ENCODE data around the gene PDE4D.

The PDE4D gene

DNA sequence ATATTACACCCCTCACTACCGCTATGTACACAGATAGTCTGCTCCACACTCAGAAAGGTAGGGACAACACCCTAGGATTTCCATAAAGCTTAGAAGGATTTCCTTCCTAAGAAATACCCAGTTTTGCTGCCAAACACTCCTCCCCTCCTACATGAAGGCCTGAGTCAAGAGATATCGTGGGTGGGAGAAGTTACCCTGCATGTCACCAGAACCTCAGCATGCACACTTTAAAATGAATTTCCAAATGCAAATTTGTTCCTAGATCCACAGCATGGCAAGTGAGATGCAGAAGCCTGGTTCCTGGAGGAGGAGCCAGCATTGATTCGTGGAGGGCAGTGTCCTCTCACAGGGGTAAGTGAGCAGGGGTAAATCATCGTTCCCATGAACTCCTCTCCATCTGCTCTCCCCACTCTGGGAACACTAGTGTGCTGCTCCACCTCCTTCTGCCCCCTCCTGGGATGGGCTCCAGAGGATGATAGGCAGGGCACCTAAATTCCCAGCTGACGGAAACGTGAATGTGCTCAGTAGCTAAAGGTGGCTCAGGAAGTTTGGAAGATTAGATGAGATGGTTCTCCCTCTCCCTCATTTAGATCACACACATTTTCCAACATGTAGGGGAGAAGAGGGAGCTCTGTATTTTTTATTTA, 76.7 kb downstream of the PDE4D start:
- TF ChIP-seq POU2F2 (IDR thresholded peaks at IDR 0.05; ENCODE audit: low read depth, low read length) (no peak), PAX5 (IDR thresholded peaks at IDR 0.05; ENCODE audit: insufficient read depth, low read length, severe bottlenecking) (no peak), POLR2AphosphoS5 (IDR thresholded peaks at IDR 0.05; ENCODE audit: low read depth, low read length) (no peak), SPI1 (IDR thresholded peaks at IDR 0.05; ENCODE audit: low read depth, low read length) (no peak), POLR2A (IDR thresholded peaks at IDR 0.05; ENCODE audit: low read depth, low read length) (no peak), TAF1 (IDR thresholded peaks at IDR 0.05; ENCODE audit: low read depth, low read length) (no peak)
- DNase-seq (ENCODE audit: insufficient read length, low spot score): no peak
- no peak for FAIRE-seq

DNA sequence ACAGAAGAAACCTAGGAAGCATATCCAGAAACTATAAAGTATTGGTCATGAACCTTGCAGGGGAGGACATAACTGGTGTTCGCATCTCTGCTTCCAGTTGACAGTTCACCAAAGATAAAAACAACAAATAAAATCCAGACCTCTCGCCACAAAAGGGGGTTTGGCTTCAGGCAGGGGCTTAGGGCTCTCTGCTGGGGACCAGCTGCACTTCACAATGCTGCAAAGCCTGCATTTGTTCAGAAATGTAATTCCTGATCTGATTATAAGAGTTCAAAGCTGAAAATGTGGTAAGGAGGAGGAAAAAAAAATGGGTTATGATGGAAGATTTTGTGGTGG, 79.0 kb downstream of the PDE4D start:
- DNase-seq (ENCODE audit: insufficient read length, low spot score) (no peak), FAIRE-seq (no peak)
- TF ChIP-seq POLR2A (IDR thresholded peaks at IDR 0.05; ENCODE audit: low read depth, low read length) (no peak), PAX5 (IDR thresholded peaks at IDR 0.05; ENCODE audit: insufficient read depth, low read length, severe bottlenecking) (no peak), POU2F2 (IDR thresholded peaks at IDR 0.05; ENCODE audit: low read depth, low read length) (no peak), SPI1 (IDR thresholded peaks at IDR 0.05; ENCODE audit: low read depth, low read length) (no peak), POLR2AphosphoS5 (IDR thresholded peaks at IDR 0.05; ENCODE audit: low read depth, low read length) (no peak)

DNA sequence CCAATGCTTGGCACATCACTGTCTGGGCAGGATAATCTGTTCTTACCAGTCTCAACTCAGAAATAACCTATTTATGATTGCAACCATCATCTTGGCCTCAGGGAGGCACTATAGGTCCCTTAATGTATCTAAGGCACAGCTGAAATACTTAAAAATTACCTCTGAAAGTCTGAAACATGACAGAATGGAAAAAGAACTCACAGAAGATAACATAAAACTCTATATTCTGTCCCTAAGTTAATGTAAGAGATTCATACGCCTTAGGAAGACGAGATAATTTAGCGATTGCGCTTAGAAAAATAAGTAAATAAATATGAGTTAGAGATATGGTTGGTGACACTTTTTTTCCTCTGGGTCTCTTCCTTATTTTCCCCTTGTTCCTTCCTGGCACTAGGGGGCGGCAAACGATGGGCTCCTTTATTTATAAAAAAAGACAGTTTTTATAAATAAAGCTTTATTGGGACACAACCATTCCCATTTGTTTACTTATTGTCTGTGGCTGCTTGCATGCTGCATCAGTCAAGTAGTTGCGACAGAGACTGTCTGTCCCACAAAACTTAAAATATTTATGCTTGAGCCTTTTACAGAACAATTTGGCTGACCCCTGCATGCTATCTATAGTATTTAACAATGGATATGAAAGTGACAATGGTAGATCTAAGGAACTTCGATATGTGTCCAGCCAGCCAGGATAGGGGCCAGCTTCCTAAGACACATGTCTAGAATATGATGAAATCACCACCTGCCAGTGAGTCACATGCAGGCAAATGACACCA, 79.6 kb downstream of the PDE4D start:
- no peak for DNase-seq (ENCODE audit: insufficient read length, low spot score)
- TF ChIP-seq POLR2A (IDR thresholded peaks at IDR 0.05; ENCODE audit: low read depth, low read length) (no peak), TAF1 (IDR thresholded peaks at IDR 0.05; ENCODE audit: low read depth, low read length) (no peak), PAX5 (IDR thresholded peaks at IDR 0.05; ENCODE audit: insufficient read depth, low read length, severe bottlenecking) (no peak), POLR2AphosphoS5 (IDR thresholded peaks at IDR 0.05; ENCODE audit: low read depth, low read length) (no peak), SPI1 (IDR thresholded peaks at IDR 0.05; ENCODE audit: low read depth, low read length) (no peak), POU2F2 (IDR thresholded peaks at IDR 0.05; ENCODE audit: low read depth, low read length) (no peak)
- peak; percentile 87 for FAIRE-seq

DNA sequence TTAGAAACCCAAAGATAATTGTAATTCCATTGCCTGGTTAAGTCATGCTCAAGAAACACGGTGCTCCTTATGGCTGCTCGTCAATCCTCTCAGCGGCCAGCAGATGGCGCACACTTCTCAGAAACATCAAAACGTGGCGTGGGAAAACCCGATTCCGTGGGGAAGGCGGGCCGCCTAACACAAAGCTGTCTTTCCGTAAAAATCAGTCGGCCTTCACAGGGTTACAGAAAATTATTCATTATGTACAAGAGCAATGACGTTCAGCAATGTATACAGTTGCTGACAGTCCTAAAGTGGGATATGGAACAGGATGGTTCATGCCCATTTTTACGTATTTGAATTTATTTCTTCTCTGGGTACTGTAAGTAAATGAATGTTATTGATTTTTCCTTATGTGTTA, 83.5 kb downstream of the PDE4D start:
- no peak for TF ChIP-seq SPI1 (IDR thresholded peaks at IDR 0.05; ENCODE audit: low read depth, low read length)
- no peak for TF ChIP-seq POU2F2 (IDR thresholded peaks at IDR 0.05; ENCODE audit: low read depth, low read length)
- peak; percentile 90 for FAIRE-seq
- no peak for DNase-seq (ENCODE audit: insufficient read length, low spot score)

DNA sequence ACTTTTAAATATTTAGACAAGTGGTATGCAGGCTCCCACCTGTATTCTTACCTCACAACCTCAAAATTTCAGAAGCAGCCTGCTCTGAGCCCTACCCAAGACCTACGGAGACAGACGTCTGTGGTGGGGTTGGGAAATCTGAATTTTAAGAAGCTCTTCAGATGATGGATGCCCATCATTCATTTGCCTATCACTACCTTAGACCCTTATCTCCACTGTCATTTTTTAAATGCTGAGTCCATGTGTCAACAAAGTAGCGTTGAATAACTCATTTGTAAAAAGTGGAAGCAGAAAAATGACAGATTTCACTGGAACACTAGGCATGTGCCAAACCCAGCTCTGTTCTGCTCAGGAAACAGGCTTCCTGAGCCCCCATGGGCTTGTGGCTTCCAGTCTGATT, 85.7 kb downstream of the PDE4D start:
- no peak for TF ChIP-seq SPI1 (IDR thresholded peaks at IDR 0.05; ENCODE audit: low read depth, low read length)
- TF ChIP-seq TAF1 (IDR thresholded peaks at IDR 0.05; ENCODE audit: low read depth, low read length): no peak
- TF ChIP-seq POU2F2 (IDR thresholded peaks at IDR 0.05; ENCODE audit: low read depth, low read length): no peak
- no peak for TF ChIP-seq POLR2AphosphoS5 (IDR thresholded peaks at IDR 0.05; ENCODE audit: low read depth, low read length)
- no peak for TF ChIP-seq POLR2A (IDR thresholded peaks at IDR 0.05; ENCODE audit: low read depth, low read length)
- TF ChIP-seq PAX5 (IDR thresholded peaks at IDR 0.05; ENCODE audit: insufficient read depth, low read length, severe bottlenecking): no peak
- DNase-seq (ENCODE audit: insufficient read length, low spot score) (no peak), FAIRE-seq (no peak)

DNA sequence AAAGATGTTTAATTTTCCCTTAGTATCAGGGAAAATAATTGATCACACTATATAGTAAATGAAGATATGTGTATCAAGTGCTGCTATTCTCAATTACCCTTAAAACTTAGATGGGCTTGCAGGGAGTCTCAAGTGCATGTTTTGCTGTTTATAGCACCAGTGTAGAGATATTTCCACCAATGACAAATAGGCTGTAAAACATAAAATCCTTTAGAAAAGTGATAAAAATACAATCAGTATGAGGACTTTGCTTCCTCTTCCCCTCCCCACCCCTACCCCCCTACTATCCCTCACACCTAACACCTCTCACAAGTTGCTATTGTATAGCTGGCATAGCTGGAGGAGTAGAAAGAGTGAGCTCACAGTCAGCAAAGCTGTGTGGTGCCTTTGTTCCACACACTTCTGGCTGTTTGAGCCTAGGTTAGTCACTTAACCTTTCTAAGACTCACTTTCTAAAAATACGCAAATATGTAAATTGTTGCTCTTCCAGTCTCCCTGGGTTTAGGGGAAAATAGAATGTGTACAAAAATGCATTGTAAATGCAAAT, 93.1 kb downstream of the PDE4D start:
- DNase-seq (ENCODE audit: insufficient read length, low spot score): no peak
- peak; percentile 69 for FAIRE-seq

DNA sequence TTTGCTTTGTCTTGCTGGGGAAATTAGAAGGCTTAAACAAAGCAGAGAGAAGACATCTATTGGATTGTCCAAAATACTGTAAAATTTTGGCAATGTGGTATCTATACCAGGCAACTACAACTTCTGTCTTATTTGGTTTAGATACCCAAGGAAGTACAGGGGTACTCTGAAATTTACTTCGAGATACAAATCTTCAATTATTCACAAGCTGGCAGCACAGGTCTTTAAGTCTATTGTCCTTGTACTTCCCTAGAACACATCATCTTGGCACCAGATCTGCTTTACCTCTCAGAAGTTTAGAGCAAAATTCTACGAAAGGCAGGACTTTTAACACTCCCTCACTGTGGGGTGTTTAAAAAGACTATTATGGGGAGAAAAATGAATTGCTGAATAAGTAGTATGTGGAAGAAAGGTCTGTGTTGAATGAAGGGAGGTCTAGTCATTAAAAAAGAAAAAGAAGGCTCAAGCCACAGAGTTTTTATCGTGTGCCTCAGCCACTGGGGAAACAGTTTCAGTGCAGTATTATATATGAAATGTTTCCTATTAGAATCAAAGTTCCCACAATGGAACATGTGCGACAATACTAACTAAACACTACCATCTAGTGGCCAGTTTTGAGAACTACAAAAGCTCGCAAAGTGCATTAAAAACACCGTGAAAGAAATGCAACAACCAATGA, 93.7 kb downstream of the PDE4D start:
- no peak for TF ChIP-seq PAX5 (IDR thresholded peaks at IDR 0.05; ENCODE audit: insufficient read depth, low read length, severe bottlenecking)
- no peak for TF ChIP-seq POU2F2 (IDR thresholded peaks at IDR 0.05; ENCODE audit: low read depth, low read length)
- no peak for TF ChIP-seq POLR2AphosphoS5 (IDR thresholded peaks at IDR 0.05; ENCODE audit: low read depth, low read length)
- TF ChIP-seq SPI1 (IDR thresholded peaks at IDR 0.05; ENCODE audit: low read depth, low read length): no peak
- no peak for TF ChIP-seq POLR2A (IDR thresholded peaks at IDR 0.05; ENCODE audit: low read depth, low read length)
- no peak for TF ChIP-seq TAF1 (IDR thresholded peaks at IDR 0.05; ENCODE audit: low read depth, low read length)
- peak; percentile 50 for FAIRE-seq
- DNase-seq (ENCODE audit: insufficient read length, low spot score): no peak

More for the DNA sequence above, 93.1 kb downstream of the PDE4D start:
- TF ChIP-seq PAX5 (IDR thresholded peaks at IDR 0.05; ENCODE audit: insufficient read depth, low read length, severe bottlenecking): no peak
- no peak for TF ChIP-seq SPI1 (IDR thresholded peaks at IDR 0.05; ENCODE audit: low read depth, low read length)
- no peak for TF ChIP-seq POU2F2 (IDR thresholded peaks at IDR 0.05; ENCODE audit: low read depth, low read length)
- no peak for TF ChIP-seq TAF1 (IDR thresholded peaks at IDR 0.05; ENCODE audit: low read depth, low read length)
- no peak for TF ChIP-seq POLR2AphosphoS5 (IDR thresholded peaks at IDR 0.05; ENCODE audit: low read depth, low read length)
- TF ChIP-seq POLR2A (IDR thresholded peaks at IDR 0.05; ENCODE audit: low read depth, low read length): no peak

DNA sequence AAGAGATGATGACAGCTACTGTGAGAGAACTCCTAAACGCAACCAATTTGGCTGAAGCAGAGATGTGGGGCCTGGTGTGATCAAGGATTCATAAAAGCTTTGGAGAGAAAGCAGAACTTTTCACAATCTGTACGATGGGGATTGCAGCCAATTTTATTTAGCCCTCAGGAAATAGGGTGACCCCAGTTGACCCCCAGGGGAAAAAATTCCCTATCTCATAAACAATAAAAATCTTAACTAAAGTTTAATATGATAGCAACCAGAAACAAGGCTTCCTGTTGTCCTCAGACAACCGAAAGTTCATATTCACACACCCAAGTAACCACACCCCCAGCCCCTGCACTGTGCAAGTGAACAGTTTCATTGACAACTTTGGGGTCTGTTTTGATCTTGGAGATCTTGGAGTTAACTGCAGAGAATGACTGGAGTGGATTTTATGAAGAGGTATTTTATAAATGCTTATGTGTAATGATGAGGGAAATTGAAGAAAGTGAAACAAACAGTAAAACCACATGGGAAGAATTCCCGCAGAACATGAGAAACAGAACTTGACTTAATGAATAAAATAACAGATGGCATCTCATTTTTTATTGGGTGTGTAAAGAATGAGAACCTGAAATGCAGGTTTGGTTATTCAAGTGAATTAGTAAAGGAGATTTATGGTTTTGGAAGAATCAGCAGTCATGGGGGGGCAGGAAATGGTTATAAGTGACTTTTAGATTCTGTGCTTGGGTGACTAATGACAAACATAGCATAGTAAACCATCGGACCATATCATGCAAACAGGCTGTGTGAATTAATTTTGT, 94.5 kb downstream of the PDE4D start:
- DNase-seq (ENCODE audit: insufficient read length, low spot score) (no peak), FAIRE-seq (peak; percentile 72)
- TF ChIP-seq PAX5 (IDR thresholded peaks at IDR 0.05; ENCODE audit: insufficient read depth, low read length, severe bottlenecking) (no peak), SPI1 (IDR thresholded peaks at IDR 0.05; ENCODE audit: low read depth, low read length) (no peak), POU2F2 (IDR thresholded peaks at IDR 0.05; ENCODE audit: low read depth, low read length) (no peak)

DNA sequence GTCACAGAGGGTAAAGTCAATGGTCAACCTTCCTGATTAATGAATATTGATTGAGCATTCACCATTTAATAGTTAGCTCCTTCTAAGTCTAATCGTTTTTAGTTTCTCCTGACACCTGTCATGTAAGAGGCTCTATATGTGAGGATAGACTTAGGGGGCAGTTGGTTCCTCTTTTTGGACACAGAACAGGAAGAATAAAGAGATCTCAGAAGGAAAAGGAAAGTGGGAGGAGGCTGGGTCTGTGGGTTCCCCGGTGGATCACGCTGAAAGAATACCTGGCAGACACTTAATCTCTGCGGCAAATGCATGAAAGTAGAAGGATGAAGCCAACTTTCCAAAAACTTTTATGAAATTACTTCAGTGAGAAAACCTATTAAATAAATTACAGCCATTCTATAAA, 98.4 kb downstream of the PDE4D start:
- DNase-seq (ENCODE audit: insufficient read length, low spot score) (no peak), FAIRE-seq (no peak)
- TF ChIP-seq SPI1 (IDR thresholded peaks at IDR 0.05; ENCODE audit: low read depth, low read length) (no peak), POLR2AphosphoS5 (IDR thresholded peaks at IDR 0.05; ENCODE audit: low read depth, low read length) (no peak), TAF1 (IDR thresholded peaks at IDR 0.05; ENCODE audit: low read depth, low read length) (no peak), POU2F2 (IDR thresholded peaks at IDR 0.05; ENCODE audit: low read depth, low read length) (no peak), PAX5 (IDR thresholded peaks at IDR 0.05; ENCODE audit: insufficient read depth, low read length, severe bottlenecking) (no peak), POLR2A (IDR thresholded peaks at IDR 0.05; ENCODE audit: low read depth, low read length) (no peak)
